GM12878 (cell line): ENCODE measurements around the gene INTS6. TPM values are rescaled to one million over a fixed set of nuclear protein-coding genes. Genes with fewer than 3 reads are reported as not detected.

Experiments used
- ATAC-seq: fragments of 200-7000 bp; cut with Tn5 transposase; 3 replicates; pipeline ENCODE4 v1.9.1; 2020; ENCODE audit warnings: mild to moderate bottlenecking, moderate library complexity
- BruUV-seq: library from RNA; stranded (reverse); fragments of 400-500 nt; replicated peaks from 2 replicates; lab custom pipeline; 2021; lab: Mats Ljungman, UMichigan
- CTCF ChIA-PET: fragments of 300-600 bp; sonication (Branson Sonifier 250); formaldehyde crosslinking; extraction: SDS; loops from one replicate; lab custom pipeline; 2021; ENCODE audit warnings: inconsistent platforms; lab: Yijun Ruan, JAX
- POLR2A ChIA-PET: fragments of 350-600 bp; formaldehyde crosslinking; extraction: SDS; loops from one replicate; lab custom pipeline; 2021; ENCODE audit warnings: inconsistent platforms; lab: Charles Lee
- RAD21 ChIA-PET: fragments of 300-600 bp; sonication (Branson Sonifier 250); formaldehyde crosslinking; loops from one replicate; lab custom pipeline; 2023; ENCODE audit warnings: antibody characterized with exemption; ENCODE audit not compliant: unreplicated experiment; lab: Charles Lee
- SMC1A ChIA-PET: fragments of 300-600 bp; sonication (Branson Sonifier 250); formaldehyde crosslinking; loops from one replicate; lab custom pipeline; 2023; ENCODE audit not compliant: unreplicated experiment, uncharacterized antibody; lab: Charles Lee
- DNase-seq: peaks from one replicate; pipeline ENCODE4 v3.0.0-alpha.2; 2011; ENCODE audit warnings: low read depth, low spot score
- FAIRE-seq: peaks from 3 replicates; lab custom pipeline; 2011; peaks lifted over from hg19 to GRCh38; lab: Jason Lieb, UNC
- H2AFZ ChIP-seq: 2 replicates; pipeline ENCODE4 v1.6.0; 2011; ENCODE audit warnings: low read depth, low read length, control low read depth; ENCODE audit not compliant: control insufficient read depth
- H3K27ac ChIP-seq: 2 replicates; pipeline ENCODE4 v1.5.1; 2011; ENCODE audit warnings: control low read depth; ENCODE audit not compliant: control insufficient read depth, insufficient read depth
- H3K27me3 ChIP-seq, 2 experiments: replicated peaks in 1 of 2; 2 replicates each; pipeline versions ENCODE4 v1.6.0 to v1.6.1; 2011; ENCODE audit warnings: low read length in 1 of 2; ENCODE audit not compliant: control insufficient read depth in 2 of 2, insufficient read depth in 2 of 2
- H3K36me3 ChIP-seq, 2 experiments: 2 replicates each; pipeline ENCODE4 v1.5.1; 2011; ENCODE audit warnings: low read length in 1 of 2; ENCODE audit not compliant: control insufficient read depth in 2 of 2, insufficient read depth in 2 of 2
- H3K4me1 ChIP-seq: 2 replicates; pipeline ENCODE4 v1.6.1; 2011; ENCODE audit warnings: mild to moderate bottlenecking, low read length, moderate library complexity, mixed read lengths; ENCODE audit not compliant: control insufficient read depth, insufficient read depth
- H3K4me2 ChIP-seq: 2 replicates; pipeline ENCODE4 v1.6.0; 2011; ENCODE audit warnings: control low read depth; ENCODE audit not compliant: control insufficient read depth, insufficient read depth
- H3K4me3 ChIP-seq: fragments of 200-600 bp; sonication (generic); 2 replicates; pipeline ENCODE4 v1.5.1; 2016
- H3K79me2 ChIP-seq: 2 replicates; pipeline ENCODE4 v1.6.0; 2011; ENCODE audit warnings: low read length; ENCODE audit not compliant: control insufficient read depth, insufficient read depth
- H3K9ac ChIP-seq: 2 replicates; pipeline ENCODE4 v1.8.0; 2011; ENCODE audit warnings: low read length, control low read depth, mixed read lengths; ENCODE audit not compliant: control insufficient read depth, insufficient read depth
- H3K9me3 ChIP-seq: replicated peaks from 3 replicates; pipeline ENCODE4 v1.5.1; 2011; ENCODE audit warnings: mild to moderate bottlenecking, low read length; ENCODE audit not compliant: control insufficient read depth, insufficient read depth
- H4K20me1 ChIP-seq: 2 replicates; pipeline ENCODE4 v1.6.0; 2011; ENCODE audit not compliant: control insufficient read depth, insufficient read depth
- EED ChIP-seq: sonication (generic); IDR thresholded peaks from 2 replicates; pipeline ENCODE4 v1.6.1; 2016; ENCODE audit warnings: antibody characterized with exemption, low read depth
- IKZF2 ChIP-seq, 2 experiments: fragments of 450-650 bp; IDR thresholded peaks; 2 replicates each; pipeline ENCODE4 v1.6.1; 2017; ENCODE audit warnings: mild to moderate bottlenecking in 2 of 2, moderate library complexity in 2 of 2
- SMAD5 ChIP-seq: IDR thresholded peaks from 2 replicates; pipeline ENCODE4 v1.6.1; 2016; ENCODE audit warnings: antibody characterized with exemption, low read depth
- TAF1 ChIP-seq: IDR thresholded peaks from 2 replicates; pipeline ENCODE4 v1.6.1; 2011; ENCODE audit warnings: mild to moderate bottlenecking, low read depth, low read length, borderline replicate concordance
- WGBS: methylation state at CpG from one replicate; pipeline ENCODE4 v1.1.6; 2016; ENCODE audit warnings: low lambda C conversion rate; ENCODE audit not compliant: insufficient replicate concordance, insufficient coverage; ENCODE audit errors: missing lambda C conversion rate; 5-methylcytosine and 5-hydroxymethylcytosine counted together
- in situ Hi-C: fragments of 300-500 bp; cut with MboI; formaldehyde crosslinking; loops from 9 replicates; pipeline ENCODE4 v1.14.3; 2018; ENCODE audit warnings: mixed read lengths
- intact Hi-C: fragments of 100-400 bp; cut with micrococcal nuclease; formaldehyde crosslinking; loops from one replicate; pipeline ENCODE4 v1.14.2; 2022; ENCODE audit not compliant: unreplicated experiment
- polyA plus RNA-seq, 11 experiments: library from polyadenylated mRNA; depleted of rRNA in 4 of 11; unstranded in 6 of 11; stranded (reverse) in 5 of 11; fragments of >200 nt; fragmentation: Nextera tagmentation in 4 of 11; fragmentation: Illumina TruSeq in 1 of 11; extraction: Ambion mirVana in 4 of 11; extraction: Trizol in 1 of 11; gene quantifications; 1 replicate in 1 of 11; 2 replicates in 10 of 11; pipeline versions ENCODE4 v1.2.1 to v1.2.3, GENCODE V29; 2011 to 2016; ENCODE audit warnings: inconsistent platforms in 2 of 11, missing spikeins in 2 of 11, low read depth in 1 of 11
- total RNA-seq, 4 experiments: library from RNA; depleted of rRNA in 3 of 4; stranded (reverse); fragments of >200 nt in 3 of 4; fragmentation: Illumina TruSeq in 1 of 4; extraction: Trizol in 1 of 4; gene quantifications; 2 replicates each; pipeline versions ENCODE4 v1.2.1 to v1.2.3, GENCODE V29; 2013 to 2021
- TF ChIP-seq, protein P1 (sequence below), 3 experiments: IDR thresholded peaks in 2 of 3; conservative IDR thresholded peaks in 1 of 3; 2 replicates each; pipeline ENCODE4 v1.5.1; 2011; ENCODE audit warnings: low read depth in 3 of 3, low read length in 3 of 3, mild to moderate bottlenecking in 3 of 3, control low read depth in 2 of 3, moderate library complexity in 2 of 3, inconsistent platforms in 1 of 3, mixed read lengths in 1 of 3; ENCODE audit not compliant: control insufficient read depth in 2 of 3, insufficient read depth in 1 of 3; ENCODE audit errors: extremely low read depth in 1 of 3
- TF ChIP-seq, protein P2 (sequence below): fragments of 450-650 bp; IDR thresholded peaks from 2 replicates; pipeline ENCODE4 v1.6.1; 2018; ENCODE audit warnings: mild to moderate bottlenecking, low read depth, moderate library complexity; ENCODE audit not compliant: partially characterized antibody

Gene INTS6
- total and polyA plus RNA-seq, 10 of the 15 experiments (the other 5 are each of a cell fraction or from before 2014, with no cell fraction given), result 7.2 to 57.7 (median 30.9) TPM

DNA sequence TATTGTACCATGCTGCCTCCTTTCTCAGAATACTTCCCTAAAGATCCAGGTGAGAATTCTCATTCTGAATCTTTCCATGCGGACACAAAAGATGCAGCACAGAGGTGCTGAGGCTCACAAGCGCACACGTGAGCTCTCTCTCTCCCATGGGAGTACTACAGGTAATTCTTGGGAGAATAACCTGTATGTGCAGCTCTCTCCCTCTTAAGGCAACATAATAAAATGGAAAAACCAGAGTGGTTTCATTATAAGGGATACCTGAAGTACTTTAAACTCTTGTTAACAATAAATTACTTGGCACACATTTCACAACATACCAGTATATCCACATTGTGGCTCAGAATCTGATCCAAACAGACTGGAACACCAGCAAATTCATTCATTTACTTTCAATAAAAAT, 40.4 kb downstream of the INTS6 start:
- Histone ChIP-seq H4K20me1 (no peaks in the 10 kb centered on the region), H3K4me2 (no peak overlapping the region), H3K4me3 (no peak overlapping the region), H3K36me3 (peaks cover 0 to 16% of the 10 kb centered on the region in 2 experiments; a peak in 1 of 4 replicates), H3K9ac (no peak overlapping the region), H3K27ac (no peak overlapping the region), H3K9me3 (peaks cover 8% of the 10 kb centered on the region), H3K79me2 (peaks cover 45% of the 10 kb centered on the region), H3K27me3 (no peaks in the 10 kb centered on the region), H2AFZ (no peak overlapping the region), H3K4me1 (peaks cover 13% of the 10 kb centered on the region; the same call in 1 of the 2 replicates)
- CTCF ChIA-PET, result no interaction called here
- ATAC-seq (no peak), DNase-seq (no peak), FAIRE-seq (no peak)
- intact Hi-C loops (no loop called here), in situ Hi-C loops (no loop called here)
- SMC1A ChIA-PET, result interaction anchor here (1.5 kb wide), 1 partner anchor 10 kb away, joined by 3 read pairs; no protein-coding TSS in a partner anchor
- POLR2A ChIA-PET, result no interaction called here
- WGBS, result 97% methylated on average over 3 of the region's 3 CpGs
- no TSS peak for BruUV-seq
- no peak for TF ChIP-seq SMAD5
- TF ChIP-seq IKZF2 (IDR thresholded peaks at IDR 0.05), result no peak
- RAD21 ChIA-PET, result interaction anchor here (1.1 kb wide), 1 partner anchor 140 kb away, joined by 3 read pairs; no protein-coding TSS in a partner anchor

DNA sequence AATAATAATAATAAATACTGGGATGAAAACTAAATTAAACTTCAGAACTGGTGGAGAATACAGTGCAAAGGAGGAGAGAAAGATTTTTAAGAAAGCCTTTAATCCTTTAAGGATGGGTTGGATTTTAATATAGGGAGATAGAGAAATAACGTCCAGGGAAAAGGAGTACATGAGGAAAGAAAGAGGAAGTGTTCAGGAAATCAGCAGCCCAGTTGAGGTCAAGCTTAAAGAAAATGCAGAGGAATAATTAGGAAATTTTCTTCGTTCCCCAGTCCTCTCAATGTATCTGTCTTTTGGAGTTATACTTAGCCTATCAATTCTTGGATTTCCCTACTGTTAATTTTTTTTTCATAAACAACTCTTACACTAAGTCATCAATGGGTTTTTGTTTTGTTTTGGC, 47.7 kb downstream of the INTS6 start:
- BruUV-seq, result no TSS peak
- ChIA-PET RAD21 (interaction anchor here (1.3 kb wide), 2 partner anchors 9 to 15 kb away, joined by 3 to 5 read pairs; no protein-coding TSS in a partner anchor), POLR2A (interaction anchor here (1.2 kb wide), 1 partner anchor 15 kb away, joined by 3 read pairs; no protein-coding TSS in a partner anchor), SMC1A (interaction anchor here (1.4 to 2.2 kb wide), 4 partner anchors 9 to 19 kb away, joined by 4 to 10 read pairs (median 6); no protein-coding TSS in a partner anchor), CTCF (interaction anchor here (1.0 kb wide), 1 partner anchor 16 kb away, joined by 3 read pairs; no protein-coding TSS in a partner anchor)
- WGBS, result 50% methylated on average over 2 of the region's 2 CpGs
- Histone ChIP-seq H3K4me3 (no peak overlapping the region), H3K4me2 (no peak overlapping the region), H3K79me2 (peaks cover 50% of the 10 kb centered on the region), H3K9ac (no peak overlapping the region), H3K36me3 (peaks cover 0 to 18% of the 10 kb centered on the region in 2 experiments; a peak in 2 of 4 replicates), H3K4me1 (peaks cover 7% of the 10 kb centered on the region; the same call in 1 of the 2 replicates), H2AFZ (no peak overlapping the region), H3K27me3 (no peaks in the 10 kb centered on the region), H3K27ac (no peak overlapping the region), H4K20me1 (no peaks in the 10 kb centered on the region), H3K9me3 (no peaks in the 10 kb centered on the region; the same call in 2 of the 3 replicates)
- DNase-seq (no peak), ATAC-seq (no peak), FAIRE-seq (no peak)
- in situ Hi-C loops, result no loop called here
- TF ChIP-seq EED, result no peak
- TF ChIP-seq, protein P1, sequence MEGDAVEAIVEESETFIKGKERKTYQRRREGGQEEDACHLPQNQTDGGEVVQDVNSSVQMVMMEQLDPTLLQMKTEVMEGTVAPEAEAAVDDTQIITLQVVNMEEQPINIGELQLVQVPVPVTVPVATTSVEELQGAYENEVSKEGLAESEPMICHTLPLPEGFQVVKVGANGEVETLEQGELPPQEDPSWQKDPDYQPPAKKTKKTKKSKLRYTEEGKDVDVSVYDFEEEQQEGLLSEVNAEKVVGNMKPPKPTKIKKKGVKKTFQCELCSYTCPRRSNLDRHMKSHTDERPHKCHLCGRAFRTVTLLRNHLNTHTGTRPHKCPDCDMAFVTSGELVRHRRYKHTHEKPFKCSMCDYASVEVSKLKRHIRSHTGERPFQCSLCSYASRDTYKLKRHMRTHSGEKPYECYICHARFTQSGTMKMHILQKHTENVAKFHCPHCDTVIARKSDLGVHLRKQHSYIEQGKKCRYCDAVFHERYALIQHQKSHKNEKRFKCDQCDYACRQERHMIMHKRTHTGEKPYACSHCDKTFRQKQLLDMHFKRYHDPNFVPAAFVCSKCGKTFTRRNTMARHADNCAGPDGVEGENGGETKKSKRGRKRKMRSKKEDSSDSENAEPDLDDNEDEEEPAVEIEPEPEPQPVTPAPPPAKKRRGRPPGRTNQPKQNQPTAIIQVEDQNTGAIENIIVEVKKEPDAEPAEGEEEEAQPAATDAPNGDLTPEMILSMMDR (IDR thresholded peaks at IDR 0.05 in 2 of 3, conservative IDR thresholded peaks at IDR 0.05 in 1 of 3; ENCODE audit: control insufficient read depth in 2 of 3, extremely low read depth in 1 of 3, insufficient read depth in 1 of 3, low read depth in 3 of 3, low read length in 3 of 3), result no peak
- no peak for TF ChIP-seq TAF1
- TF ChIP-seq, protein P2, sequence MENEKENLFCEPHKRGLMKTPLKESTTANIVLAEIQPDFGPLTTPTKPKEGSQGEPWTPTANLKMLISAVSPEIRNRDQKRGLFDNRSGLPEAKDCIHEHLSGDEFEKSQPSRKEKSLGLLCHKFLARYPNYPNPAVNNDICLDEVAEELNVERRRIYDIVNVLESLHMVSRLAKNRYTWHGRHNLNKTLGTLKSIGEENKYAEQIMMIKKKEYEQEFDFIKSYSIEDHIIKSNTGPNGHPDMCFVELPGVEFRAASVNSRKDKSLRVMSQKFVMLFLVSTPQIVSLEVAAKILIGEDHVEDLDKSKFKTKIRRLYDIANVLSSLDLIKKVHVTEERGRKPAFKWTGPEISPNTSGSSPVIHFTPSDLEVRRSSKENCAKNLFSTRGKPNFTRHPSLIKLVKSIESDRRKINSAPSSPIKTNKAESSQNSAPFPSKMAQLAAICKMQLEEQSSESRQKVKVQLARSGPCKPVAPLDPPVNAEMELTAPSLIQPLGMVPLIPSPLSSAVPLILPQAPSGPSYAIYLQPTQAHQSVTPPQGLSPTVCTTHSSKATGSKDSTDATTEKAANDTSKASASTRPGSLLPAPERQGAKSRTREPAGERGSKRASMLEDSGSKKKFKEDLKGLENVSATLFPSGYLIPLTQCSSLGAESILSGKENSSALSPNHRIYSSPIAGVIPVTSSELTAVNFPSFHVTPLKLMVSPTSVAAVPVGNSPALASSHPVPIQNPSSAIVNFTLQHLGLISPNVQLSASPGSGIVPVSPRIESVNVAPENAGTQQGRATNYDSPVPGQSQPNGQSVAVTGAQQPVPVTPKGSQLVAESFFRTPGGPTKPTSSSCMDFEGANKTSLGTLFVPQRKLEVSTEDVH, result no peak
- intact Hi-C loops, result no loop called here
